ENCODE results near the gene SEMA6B.
A peak's percentile ranks its signal among the peaks of the same experiment; 100 is the strongest.
"Not testable (repeated sequence)": the region's sequence is repeated elsewhere in the genome, so short reads cannot be mapped to it uniquely, and the experiment has no call there.

SEMA6B gene

GRCh38 chr19:4571305-4571917, 11.9 kb upstream of the SEMA6B start:
- no peak for DNase-seq (ENCODE audit: low read depth in 2 of 2)

DNA sequence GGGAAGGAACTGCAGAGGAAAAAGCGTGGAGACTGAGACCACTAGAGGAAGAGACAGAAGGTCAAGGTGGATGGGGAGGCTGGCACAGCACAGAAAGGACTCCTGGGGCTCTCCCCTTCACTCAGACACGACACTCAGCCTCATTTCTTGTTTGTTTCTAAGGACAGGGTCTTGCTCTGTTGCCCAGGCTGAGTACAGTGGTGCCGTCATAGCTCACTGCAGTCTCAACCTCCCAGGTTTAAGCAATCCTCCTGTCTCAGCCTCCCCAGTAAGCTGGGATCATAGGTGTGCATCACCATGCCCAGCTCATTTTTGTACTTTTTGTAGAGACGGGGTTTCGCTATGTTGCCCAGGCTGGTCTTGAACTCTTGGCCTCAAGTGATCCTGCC, 11.4 kb upstream of the SEMA6B start:
- no peak for DNase-seq (ENCODE audit: low read depth in 2 of 2)

DNA sequence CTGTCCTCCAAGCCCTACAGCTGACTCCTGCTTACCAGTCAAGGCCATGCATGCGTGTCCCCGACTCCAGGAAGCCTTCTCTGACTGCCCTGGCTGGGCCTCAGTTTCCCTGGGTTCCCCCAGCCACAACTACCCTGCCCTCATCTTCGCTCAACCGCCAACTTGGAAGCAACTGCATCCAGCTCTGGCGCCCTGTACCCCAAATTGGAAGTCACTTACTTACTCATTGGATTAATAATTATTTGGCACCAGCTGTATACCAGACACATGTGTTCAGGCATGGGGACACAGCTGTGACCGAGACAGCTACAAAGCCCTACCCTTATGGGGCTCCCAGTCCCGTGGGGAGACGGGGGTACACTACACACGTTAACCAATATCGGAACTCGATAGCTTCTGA, 10.9 kb upstream of the SEMA6B start:
- no peak for DNase-seq (ENCODE audit: low read depth in 2 of 2)

- DNase-seq (ENCODE audit: low read depth in 2 of 2), result no peak
Observed at GRCh38 chr19:4568886-4569285, 9.4 kb upstream of the SEMA6B start.

GRCh38 chr19:4567584-4568071, 8.1 kb upstream of the SEMA6B start:
- DNase-seq (ENCODE audit: low read depth in 2 of 2), result peak; percentile 50 to 53

GRCh38 chr19:4566402-4567051, 7.0 kb upstream of the SEMA6B start:
- no peak for DNase-seq (ENCODE audit: low read depth in 2 of 2)

- not testable (repeated sequence) for DNase-seq (ENCODE audit: low read depth in 2 of 2)
Observed at GRCh38 chr19:4563562-4563961, 4.1 kb upstream of the SEMA6B start.

DNA sequence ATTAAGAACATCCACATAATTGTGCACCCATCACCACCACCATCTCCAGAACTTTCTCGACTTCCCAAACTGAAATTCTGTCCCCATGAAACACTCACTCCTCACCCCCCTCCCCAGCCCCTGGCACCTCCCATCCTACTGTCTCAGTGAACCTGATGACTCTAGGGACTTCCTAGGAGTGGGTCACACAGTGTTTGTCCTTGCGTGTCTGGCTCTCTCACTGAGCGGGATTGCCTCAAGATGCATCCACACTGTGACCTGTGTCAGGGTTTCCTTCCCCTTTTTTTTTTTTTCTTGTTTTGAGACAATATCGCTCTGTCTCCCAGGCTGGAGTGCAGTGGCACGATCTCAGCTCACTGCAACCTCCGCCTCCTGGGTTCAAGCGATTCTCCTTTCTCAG, 2.6 kb upstream of the SEMA6B start:
- not testable (repeated sequence) for DNase-seq (ENCODE audit: low read depth in 2 of 2)

GRCh38 chr19:4557971-4558941, 1.2 kb downstream of the SEMA6B start:
- peak; percentile 15 to 38 for DNase-seq (ENCODE audit: low read depth in 2 of 2)

- peak in 1 of 2 donors; percentile 13 for DNase-seq (ENCODE audit: low read depth in 2 of 2)
Observed at GRCh38 chr19:4557144-4557970, 2.1 kb downstream of the SEMA6B start.

GRCh38 chr19:4556597-4557127, 2.8 kb downstream of the SEMA6B start:
- peak in 1 of 2 donors; percentile 20 for DNase-seq (ENCODE audit: low read depth in 2 of 2)

DNA sequence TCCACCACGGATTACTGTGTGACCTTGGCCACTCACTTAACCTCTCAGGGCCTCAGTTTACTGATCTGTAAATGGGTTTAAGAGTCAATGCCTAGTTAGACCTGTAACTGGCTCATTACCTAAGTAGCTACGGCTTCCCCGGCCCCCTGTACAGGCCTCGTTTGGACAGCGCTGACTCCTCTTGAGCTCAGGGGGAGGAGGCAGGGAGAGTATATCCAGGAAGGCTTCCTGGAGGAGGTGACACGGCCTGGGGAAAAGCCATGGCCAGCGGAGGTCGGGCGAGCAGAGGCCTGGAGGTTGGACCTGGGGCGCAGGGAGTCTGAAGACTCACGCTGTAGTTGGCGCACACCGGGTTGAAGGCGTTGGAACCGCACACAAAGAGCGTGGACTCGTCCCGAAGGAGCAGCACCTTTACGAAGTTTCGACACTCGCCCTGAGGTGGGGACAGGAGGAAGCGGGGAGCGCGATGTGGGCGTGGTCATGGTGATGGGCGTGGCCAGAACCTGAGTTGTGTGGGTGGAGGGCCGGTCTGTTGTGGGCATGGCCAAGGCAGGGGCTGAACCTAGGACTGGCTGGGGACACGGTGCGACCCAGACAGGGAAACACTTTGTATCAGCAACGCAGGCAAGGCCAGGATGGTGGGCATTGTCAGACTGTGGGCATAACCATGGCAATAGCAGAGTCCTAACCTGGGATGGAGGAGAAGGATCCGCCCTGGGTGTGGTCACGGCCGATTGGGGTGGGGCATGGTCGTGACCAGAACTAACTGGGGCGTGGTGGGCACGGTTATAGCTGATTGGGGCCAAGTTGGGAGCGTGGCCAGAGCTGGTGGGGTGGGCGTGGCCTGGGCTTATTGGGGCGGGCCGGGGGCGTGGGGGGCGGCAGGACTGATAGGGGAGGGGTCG, 3.6 kb downstream of the SEMA6B start:
- no peak for DNase-seq (ENCODE audit: low read depth in 2 of 2)

DNA sequence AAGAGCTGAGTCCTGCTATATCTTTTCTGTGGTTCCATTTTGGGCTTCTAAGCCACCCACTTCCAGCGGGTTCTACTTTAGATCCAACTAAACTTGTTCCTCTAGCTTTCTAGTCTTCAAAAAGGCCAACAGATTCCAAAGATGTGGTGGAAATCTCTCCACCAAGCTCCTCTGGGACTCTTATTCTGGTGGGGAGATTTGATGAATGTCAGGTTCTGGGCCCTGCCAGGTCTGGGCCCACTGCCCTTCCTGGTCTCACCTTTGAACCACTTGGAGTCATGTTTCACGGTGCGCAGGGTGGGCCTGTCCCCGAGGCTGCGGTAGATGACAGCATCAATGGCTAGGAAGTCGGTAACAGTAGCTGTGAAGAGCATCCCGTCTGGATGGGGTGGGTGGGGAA, 4.8 kb downstream of the SEMA6B start:
- DNase-seq (ENCODE audit: low read depth in 2 of 2), result no peak

- no peak for DNase-seq (ENCODE audit: low read depth in 2 of 2)
Observed at GRCh38 chr19:4553775-4554174, 5.7 kb downstream of the SEMA6B start.

- DNase-seq (ENCODE audit: low read depth in 2 of 2), result no peak
Observed at GRCh38 chr19:4553092-4553695, 6.3 kb downstream of the SEMA6B start.

DNA sequence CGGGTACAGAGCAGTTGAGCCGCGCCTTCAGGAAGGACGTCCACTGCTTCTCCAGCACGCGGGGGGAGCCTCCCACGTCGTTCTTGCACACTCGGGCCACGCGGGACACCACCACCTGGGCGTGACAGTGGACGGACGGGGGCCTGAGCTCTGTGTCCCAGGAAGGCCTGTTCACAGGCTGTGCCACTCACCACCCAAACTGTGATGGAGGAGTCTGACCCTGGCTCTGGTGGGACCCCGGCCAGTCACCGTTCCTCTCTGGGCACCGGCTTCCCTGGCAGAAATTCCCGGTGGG, 7.0 kb downstream of the SEMA6B start:
- no peak for DNase-seq (ENCODE audit: low read depth in 2 of 2)

GRCh38 chr19:4550479-4551050, 8.9 kb downstream of the SEMA6B start:
- no peak for DNase-seq (ENCODE audit: low read depth in 2 of 2)

- DNase-seq (ENCODE audit: low read depth in 2 of 2), result no peak
Observed at GRCh38 chr19:4550018-4550417, 9.5 kb downstream of the SEMA6B start.

DNA sequence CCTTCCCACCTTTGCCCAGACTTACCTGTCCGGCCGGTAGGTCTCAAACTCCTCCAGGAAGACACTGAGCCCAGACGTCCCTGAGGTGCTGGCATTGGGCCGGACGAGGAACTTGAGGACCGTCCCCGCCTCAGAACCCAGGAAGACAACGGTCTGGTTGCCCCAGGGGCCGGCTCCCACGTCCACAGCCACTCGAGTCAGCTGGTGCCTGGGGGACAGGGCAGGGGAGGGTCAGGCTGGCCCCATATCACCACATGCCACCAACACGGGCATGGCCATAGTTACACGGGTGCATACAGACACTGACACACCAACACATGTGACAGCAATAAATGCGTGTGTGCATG, 11.3 kb downstream of the SEMA6B start:
- no peak for DNase-seq (ENCODE audit: low read depth in 2 of 2)

Measured in stimulated activated CD4-positive, alpha-beta T cell treated with anti-CD3 and anti-CD28 coated beads, Interleukin-1b, Interleukin-23, amount 100 ng/mL, for 4 hours (primary cell).